Muscle of leg (tissue), 11 donors: ENCODE data around the gene POU6F2. TPM values are rescaled to one million over a fixed set of nuclear protein-coding genes. Genes with fewer than 3 reads are reported as not detected.
"Not testable (repeated sequence)": the region's sequence is repeated elsewhere in the genome, so short reads cannot be mapped to it uniquely, and the experiment has no call there.

Source experiments
- DNase-seq: peaks from one replicate; pipeline ENCODE4 v3.0.0; 2013
- H3K27ac ChIP-seq: one replicate; pipeline ENCODE4 v1.5.1; 2013; ENCODE audit warnings: mild to moderate bottlenecking, low read length, control low read depth
- H3K27me3 ChIP-seq: one replicate; pipeline ENCODE4 v1.6.1; 2013; ENCODE audit warnings: low read length; ENCODE audit not compliant: control insufficient read depth, insufficient read depth
- H3K36me3 ChIP-seq: one replicate; pipeline ENCODE4 v1.6.1; 2013; ENCODE audit warnings: low read length; ENCODE audit not compliant: control insufficient read depth, insufficient read depth
- H3K4me1 ChIP-seq: one replicate; pipeline ENCODE4 v1.6.1; 2013; ENCODE audit warnings: low read length; ENCODE audit not compliant: control insufficient read depth, insufficient read depth
- H3K4me3 ChIP-seq: one replicate; pipeline ENCODE4 v1.5.1; 2013; ENCODE audit warnings: low read length, control low read depth
- H3K9me3 ChIP-seq: replicated peaks from 2 replicates; pipeline ENCODE4 v1.6.1; 2013; ENCODE audit warnings: low read depth, low read length; ENCODE audit not compliant: control insufficient read depth
- WGBS: methylation state at CpG from one replicate; pipeline ENCODE4 v1.1.5; 2013; ENCODE audit warnings: missing lambda C conversion rate; ENCODE audit not compliant: insufficient coverage; 5-methylcytosine and 5-hydroxymethylcytosine counted together
- polyA plus RNA-seq, 8 donors: library from polyadenylated mRNA; unstranded; fragments of 120-200 nt; gene quantifications; one replicate each; pipeline versions ENCODE4 v1.2.1 to v1.2.3, GENCODE V29; 2013; ENCODE audit warnings: inconsistent platforms in 1 of 8, low replicate concordance in 1 of 8; ENCODE audit not compliant: insufficient read length in 8 of 8, insufficient read depth in 1 of 8
- total RNA-seq: library from RNA; stranded (reverse); fragments of 120-200 nt; gene quantifications from one replicate; pipeline ENCODE4 v1.2.4, GENCODE V29; 2013

Gene POU6F2
- total and polyA plus RNA-seq, 9 donors: 0.05 to 0.54 (median 0.10) TPM; not detected in 1

- Histone ChIP-seq H3K9me3 (no peaks in the 10 kb centered on the region), H3K27me3 (no peaks in the 10 kb centered on the region), H3K4me3 (no peak overlapping the region), H3K27ac (no peak overlapping the region), H3K4me1 (no peaks in the 10 kb centered on the region), H3K36me3 (no peaks in the 10 kb centered on the region)
- DNase-seq: peak; percentile 5
- WGBS: 56% methylated on average over 4 of the region's 5 CpGs
Measured at GRCh38 chr7:39374436-39375040, 396.8 kb downstream of the POU6F2 start.

GRCh38 chr7:39375047-39375873 is 397.6 kb downstream of the POU6F2 start:
- no peaks in the 10 kb centered on the region for H3K4me1 ChIP-seq
- WGBS: 61% methylated on average over 3 of the region's 9 CpGs
- H3K4me3 ChIP-seq: no peak overlapping the region

GRCh38 chr7:39375874-39376190 is 398.1 kb downstream of the POU6F2 start:
- DNase-seq: no peak
- Histone ChIP-seq H3K4me1 (no peaks in the 10 kb centered on the region), H3K4me3 (no peak overlapping the region), H3K27me3 (no peaks in the 10 kb centered on the region), H3K27ac (no peak overlapping the region), H3K36me3 (no peaks in the 10 kb centered on the region), H3K9me3 (no peaks in the 10 kb centered on the region)

More at GRCh38 chr7:39375047-39375873, 397.6 kb downstream of the POU6F2 start:
- DNase-seq: no peak
- Histone ChIP-seq H3K27me3 (no peaks in the 10 kb centered on the region), H3K27ac (no peak overlapping the region), H3K9me3 (no peaks in the 10 kb centered on the region), H3K36me3 (no peaks in the 10 kb centered on the region)

GRCh38 chr7:39376881-39377280 is 399.2 kb downstream of the POU6F2 start:
- H3K4me3 ChIP-seq, H3K4me1 ChIP-seq, H3K9me3 ChIP-seq, H3K27me3 ChIP-seq, H3K27ac ChIP-seq, DNase-seq, H3K36me3 ChIP-seq: not testable (repeated sequence)
- WGBS: 90% methylated on average over 2 of the region's 5 CpGs

GRCh38 chr7:39379416-39379815 is 401.7 kb downstream of the POU6F2 start:
- no peaks in the 10 kb centered on the region for H3K4me1 ChIP-seq
- 74% methylated on average over 3 of the region's 5 CpGs for WGBS
- no peaks in the 10 kb centered on the region for H3K9me3 ChIP-seq
- DNase-seq: no peak
- no peak overlapping the region for H3K27ac ChIP-seq
- no peaks in the 10 kb centered on the region for H3K27me3 ChIP-seq
- H3K36me3 ChIP-seq: no peaks in the 10 kb centered on the region
- H3K4me3 ChIP-seq: no peak overlapping the region

- no peaks in the 10 kb centered on the region for H3K4me1 ChIP-seq
- DNase-seq: no peak
- H3K4me3 ChIP-seq: no peak overlapping the region
- H3K9me3 ChIP-seq: no peaks in the 10 kb centered on the region
- WGBS: no CpG with 5 or more reads among the region's 1 CpG
- H3K36me3 ChIP-seq: no peaks in the 10 kb centered on the region
- H3K27me3 ChIP-seq: no peaks in the 10 kb centered on the region
- H3K27ac ChIP-seq: no peak overlapping the region
Measured at GRCh38 chr7:39383136-39383535, 405.4 kb downstream of the POU6F2 start.

GRCh38 chr7:39384386-39384785 is 406.7 kb downstream of the POU6F2 start:
- Histone ChIP-seq H3K4me1 (no peaks in the 10 kb centered on the region), H3K27me3 (no peaks in the 10 kb centered on the region), H3K4me3 (no peak overlapping the region), H3K9me3 (no peaks in the 10 kb centered on the region), H3K36me3 (no peaks in the 10 kb centered on the region), H3K27ac (no peak overlapping the region)
- WGBS: no CpG with 5 or more reads among the region's 2 CpGs
- no peak for DNase-seq

GRCh38 chr7:39386718-39387117 is 409.0 kb downstream of the POU6F2 start:
- DNase-seq: no peak
- Histone ChIP-seq H3K4me1 (no peaks in the 10 kb centered on the region), H3K36me3 (no peaks in the 10 kb centered on the region), H3K27ac (no peak overlapping the region), H3K27me3 (no peaks in the 10 kb centered on the region), H3K4me3 (no peak overlapping the region), H3K9me3 (no peaks in the 10 kb centered on the region)
- WGBS: 76% methylated on average over 2 of the region's 5 CpGs

- no peak overlapping the region for H3K4me3 ChIP-seq
- H3K9me3 ChIP-seq: no peaks in the 10 kb centered on the region
- peaks cover 2% of the 10 kb centered on the region for H3K4me1 ChIP-seq
- no peaks in the 10 kb centered on the region for H3K36me3 ChIP-seq
- WGBS: no CpG with 5 or more reads among the region's 2 CpGs
- DNase-seq: no peak
- no peaks in the 10 kb centered on the region for H3K27me3 ChIP-seq
- no peak overlapping the region for H3K27ac ChIP-seq
Measured at GRCh38 chr7:39392151-39392550, 414.4 kb downstream of the POU6F2 start.

GRCh38 chr7:39394105-39394680 is 416.5 kb downstream of the POU6F2 start:
- Histone ChIP-seq H3K4me1 (peaks cover 2% of the 10 kb centered on the region), H3K36me3 (no peaks in the 10 kb centered on the region), H3K27me3 (no peaks in the 10 kb centered on the region), H3K27ac (no peak overlapping the region), H3K4me3 (no peak overlapping the region), H3K9me3 (no peaks in the 10 kb centered on the region)
- WGBS: no CpG with 5 or more reads among the region's 3 CpGs
- DNase-seq: no peak
